HG02763 (cell line): ENCODE measurements around the gene ACACB.

Experiments
- ATAC-seq: cut with Tn5 transposase; IDR thresholded peaks from one replicate; pipeline ENCODE4 v1.9.1; 2021; ENCODE audit warnings: mild to moderate bottlenecking, moderate library complexity; ENCODE audit not compliant: unreplicated experiment

Gene ACACB

DNA sequence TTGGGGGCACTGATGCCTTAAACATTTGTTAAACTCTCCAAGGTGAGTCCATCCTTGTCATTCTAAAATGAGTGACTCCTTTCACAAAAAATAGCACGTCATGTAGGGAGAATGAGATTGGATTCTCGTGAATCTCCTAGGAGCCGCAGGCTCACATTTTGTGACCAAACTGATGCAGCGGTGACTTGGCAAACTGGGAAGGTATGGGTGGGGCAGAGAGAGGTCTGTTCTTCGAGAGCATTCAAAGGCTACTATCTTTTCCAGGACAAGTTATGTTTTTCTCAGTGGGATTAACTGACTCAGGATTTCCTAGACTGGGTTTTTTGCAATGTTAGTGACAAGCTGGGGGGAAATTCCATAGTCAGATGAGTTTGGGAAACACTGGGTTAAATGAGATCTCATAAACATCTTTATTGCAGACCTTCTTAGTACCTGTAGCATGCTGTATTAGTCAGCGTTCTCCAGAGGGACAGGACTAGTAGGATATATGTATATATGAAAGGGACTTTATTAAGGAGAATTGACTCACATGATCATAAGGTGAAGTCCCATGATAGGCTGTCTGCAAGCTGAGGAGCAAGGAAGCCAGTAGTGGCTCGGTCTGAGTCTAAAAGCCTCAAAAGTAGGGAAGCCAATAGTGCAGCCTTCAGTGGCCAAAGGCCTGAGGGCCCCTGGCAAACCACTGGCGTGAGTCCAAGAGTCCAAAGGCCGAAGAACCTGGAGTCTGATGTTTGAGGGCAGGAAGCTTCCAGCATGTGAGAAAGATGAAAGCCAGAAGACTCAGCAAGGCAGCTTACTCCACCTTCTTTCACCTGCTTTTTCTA lies 131.7 kb downstream of the ACACB start:
- ATAC-seq: no peak

DNA sequence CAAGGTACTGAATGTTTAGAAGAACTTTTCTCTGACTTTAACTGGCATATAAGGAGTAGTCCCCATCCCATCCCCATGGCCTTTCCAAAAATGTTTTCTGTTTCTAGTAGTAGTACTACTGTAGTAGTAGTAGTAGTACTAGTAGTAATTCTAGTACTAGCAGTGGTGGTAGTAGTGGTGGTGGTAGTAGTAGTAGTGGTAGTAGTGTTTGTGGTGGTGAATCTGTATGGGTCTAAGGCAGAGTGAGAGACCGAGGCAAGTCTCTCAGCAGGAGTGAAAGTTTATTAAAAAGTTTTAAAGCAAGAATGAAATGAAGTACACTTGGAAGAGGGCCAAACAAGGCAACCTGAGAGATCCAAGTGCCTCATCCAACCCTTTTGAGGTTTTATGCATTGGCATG lies 134.1 kb downstream of the ACACB start:
- no peak for ATAC-seq

DNA sequence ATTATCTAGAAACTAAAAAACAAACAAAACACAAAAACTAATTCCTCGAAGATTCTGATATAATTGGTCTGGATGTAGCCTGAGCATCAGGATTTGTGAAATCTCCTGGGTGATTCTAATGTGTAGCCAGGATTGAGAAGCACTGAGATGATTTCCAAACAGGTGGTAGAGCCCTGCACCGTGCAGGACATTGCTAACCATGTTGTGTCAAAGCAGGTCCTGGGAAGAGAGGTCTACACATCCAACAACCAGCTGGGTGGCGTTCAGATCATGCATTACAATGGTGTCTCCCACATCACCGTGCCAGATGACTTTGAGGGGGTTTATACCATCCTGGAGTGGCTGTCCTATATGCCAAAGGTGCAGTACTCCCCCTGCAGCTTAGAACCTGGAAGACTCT lies 136.4 kb downstream of the ACACB start:
- no peak for ATAC-seq

GRCh38 chr12:109253913-109254544 lies 137.6 kb downstream of the ACACB start:
- ATAC-seq: no peak

GRCh38 chr12:109255377-109255776 lies 139.0 kb downstream of the ACACB start:
- ATAC-seq: no peak

GRCh38 chr12:109256011-109256410 lies 139.6 kb downstream of the ACACB start:
- ATAC-seq: no peak

DNA sequence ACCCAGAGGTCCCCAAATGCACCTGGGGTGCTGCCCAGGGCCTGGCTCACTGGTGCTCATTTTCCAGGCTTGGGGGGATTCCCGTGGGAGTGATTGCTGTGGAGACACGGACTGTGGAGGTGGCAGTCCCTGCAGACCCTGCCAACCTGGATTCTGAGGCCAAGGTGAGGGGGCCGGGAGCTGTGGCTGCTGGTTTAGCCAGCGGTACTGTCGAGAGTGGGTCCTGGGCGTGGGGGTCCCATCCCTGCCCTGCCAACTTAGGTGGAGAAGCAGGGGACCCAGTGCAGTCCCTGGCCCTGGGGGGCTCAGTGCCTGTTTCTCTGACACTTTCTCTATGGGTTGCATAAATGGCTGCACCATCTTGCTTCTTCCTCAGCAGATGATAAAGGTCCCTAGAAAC lies 141.8 kb downstream of the ACACB start:
- no peak for ATAC-seq

DNA sequence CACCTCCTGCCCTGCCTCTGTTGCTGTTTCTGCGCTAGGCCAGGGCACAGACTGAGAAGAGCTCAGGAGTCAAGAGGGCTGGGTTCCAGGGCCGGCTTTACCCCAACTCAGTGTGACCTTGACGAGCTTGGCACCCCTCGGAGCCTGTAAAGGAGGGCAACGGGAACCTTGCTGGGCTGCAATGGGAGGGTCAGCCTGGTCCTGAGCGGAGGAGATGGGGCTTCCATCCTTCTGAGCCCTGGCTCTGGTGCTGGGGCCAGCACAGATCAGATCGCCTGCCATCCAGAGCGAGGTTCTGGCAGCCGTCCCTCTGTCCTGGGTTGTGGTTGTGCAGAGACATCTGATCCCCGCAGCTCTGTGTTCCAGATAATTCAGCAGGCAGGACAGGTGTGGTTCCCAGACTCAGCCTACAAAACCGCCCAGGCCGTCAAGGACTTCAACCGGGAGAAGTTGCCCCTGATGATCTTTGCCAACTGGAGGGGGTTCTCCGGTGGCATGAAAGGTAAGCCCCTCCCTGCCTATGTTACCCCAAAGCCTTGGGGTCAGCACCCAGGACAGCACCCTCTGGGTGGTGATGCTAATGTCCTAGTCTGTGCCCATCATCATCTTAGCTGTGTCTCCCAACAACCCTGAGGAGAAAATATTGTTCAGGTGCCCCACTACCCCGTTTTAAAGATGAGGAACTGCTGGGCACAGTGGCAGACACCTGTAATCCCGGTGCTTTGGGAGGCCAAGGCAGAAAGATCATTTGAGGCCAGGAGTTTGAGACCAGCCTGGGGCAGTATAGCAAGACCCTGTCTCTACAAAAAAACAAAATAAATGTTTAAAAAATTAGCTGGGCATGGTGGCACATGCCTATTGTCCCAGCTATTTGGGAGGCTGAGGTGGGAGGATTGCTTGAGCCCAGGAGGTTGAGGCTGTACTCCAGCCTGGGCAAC lies 142.5 kb downstream of the ACACB start:
- ATAC-seq: no peak

GRCh38 chr12:109259545-109259895 lies 143.1 kb downstream of the ACACB start:
- no peak for ATAC-seq

DNA sequence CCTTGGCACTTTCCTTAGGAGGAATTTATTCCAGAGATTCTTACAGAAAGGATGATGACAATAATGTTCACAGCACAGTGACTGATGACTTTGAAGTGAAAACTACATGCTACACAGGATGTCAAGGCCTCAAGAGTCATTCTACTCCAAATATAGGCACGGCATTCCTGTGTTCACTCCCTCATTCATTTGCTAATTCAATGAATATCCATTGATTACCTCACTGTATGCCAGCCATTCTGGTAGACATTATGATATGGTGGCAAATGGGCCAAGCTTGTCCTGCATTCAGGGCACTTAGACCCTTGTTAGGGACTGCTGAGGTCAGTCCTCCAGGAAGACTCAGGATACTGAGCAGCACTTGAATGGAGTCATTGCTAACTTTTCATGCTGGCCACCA lies 144.7 kb downstream of the ACACB start:
- no peak for ATAC-seq

DNA sequence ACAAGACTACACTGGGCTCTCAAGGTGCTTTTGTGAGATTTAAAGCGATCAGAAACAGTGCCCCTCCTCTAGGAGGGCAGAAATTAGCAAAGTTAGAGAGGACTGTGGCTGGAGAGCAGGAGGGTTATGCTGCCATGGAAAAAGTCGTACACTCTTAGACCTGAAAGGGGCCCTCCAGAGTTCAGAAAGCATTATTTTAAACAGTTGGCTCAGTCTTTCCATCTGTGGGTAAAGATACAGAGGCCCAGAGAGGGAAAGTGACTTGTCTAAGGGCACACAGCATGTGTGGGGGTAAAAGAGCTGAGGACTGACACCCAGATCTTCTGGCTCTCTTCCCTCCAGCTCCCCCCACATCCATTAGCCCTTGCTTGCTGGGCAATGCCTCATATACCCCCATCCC lies 145.6 kb downstream of the ACACB start:
- no peak for ATAC-seq

DNA sequence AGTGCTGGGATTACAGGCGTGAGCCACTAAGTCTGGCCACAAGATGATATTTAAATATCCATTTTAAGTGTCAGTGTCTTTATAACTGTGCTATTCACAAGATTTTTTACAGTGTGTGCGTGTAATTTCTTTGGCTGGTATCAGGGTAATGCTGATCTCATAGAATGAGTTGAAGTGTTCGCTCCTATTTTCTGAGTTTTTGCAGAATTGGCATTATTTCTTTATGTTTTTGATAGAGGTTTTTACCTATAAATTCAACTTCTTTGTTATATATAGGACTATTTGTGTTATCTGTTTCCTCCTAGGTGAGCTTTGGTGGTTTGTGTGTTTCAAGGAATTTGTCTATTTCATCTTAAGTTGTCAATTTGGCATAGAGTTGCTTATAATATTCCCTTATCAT lies 147.1 kb downstream of the ACACB start:
- ATAC-seq: no peak

DNA sequence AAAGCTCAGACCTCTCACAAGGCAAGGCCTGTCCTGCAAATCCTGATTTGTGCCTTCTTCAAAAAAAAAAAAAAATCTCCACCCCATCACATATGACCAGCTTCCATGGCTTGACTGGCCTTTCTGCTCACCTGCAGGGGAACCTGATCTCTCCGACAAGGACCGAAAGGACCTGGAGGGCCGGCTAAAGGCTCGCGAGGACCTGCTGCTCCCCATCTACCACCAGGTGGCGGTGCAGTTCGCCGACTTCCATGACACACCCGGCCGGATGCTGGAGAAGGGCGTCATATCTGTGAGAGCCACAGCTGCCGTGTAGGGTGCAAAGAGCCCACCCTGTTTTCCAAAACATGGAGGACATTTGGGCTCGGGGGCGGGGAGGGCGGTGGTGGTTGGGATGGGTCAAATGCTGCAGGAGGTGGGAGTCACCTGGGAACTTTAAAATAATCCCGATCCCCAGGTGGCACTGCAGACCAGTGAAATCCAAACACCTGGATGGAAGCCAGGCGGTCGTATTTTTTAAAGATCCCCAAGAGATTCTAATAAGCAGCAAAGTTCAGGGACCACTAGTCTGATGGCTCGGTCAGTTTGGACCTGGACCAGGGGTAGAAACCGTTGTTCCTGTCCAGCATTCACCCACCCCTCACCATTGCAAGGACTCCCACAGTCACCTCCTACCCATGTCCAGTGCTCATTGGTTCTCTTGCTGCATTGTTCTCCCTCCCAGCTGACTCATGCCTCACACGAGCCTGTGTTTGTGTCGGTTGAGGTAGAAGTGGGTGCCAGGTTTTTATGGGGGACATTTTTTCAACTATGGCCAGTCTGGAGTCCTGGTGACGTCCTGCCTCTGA lies 147.9 kb downstream of the ACACB start:
- ATAC-seq: no peak

- ATAC-seq: no peak
Measured at GRCh38 chr12:109264943-109265650, 148.7 kb downstream of the ACACB start.

DNA sequence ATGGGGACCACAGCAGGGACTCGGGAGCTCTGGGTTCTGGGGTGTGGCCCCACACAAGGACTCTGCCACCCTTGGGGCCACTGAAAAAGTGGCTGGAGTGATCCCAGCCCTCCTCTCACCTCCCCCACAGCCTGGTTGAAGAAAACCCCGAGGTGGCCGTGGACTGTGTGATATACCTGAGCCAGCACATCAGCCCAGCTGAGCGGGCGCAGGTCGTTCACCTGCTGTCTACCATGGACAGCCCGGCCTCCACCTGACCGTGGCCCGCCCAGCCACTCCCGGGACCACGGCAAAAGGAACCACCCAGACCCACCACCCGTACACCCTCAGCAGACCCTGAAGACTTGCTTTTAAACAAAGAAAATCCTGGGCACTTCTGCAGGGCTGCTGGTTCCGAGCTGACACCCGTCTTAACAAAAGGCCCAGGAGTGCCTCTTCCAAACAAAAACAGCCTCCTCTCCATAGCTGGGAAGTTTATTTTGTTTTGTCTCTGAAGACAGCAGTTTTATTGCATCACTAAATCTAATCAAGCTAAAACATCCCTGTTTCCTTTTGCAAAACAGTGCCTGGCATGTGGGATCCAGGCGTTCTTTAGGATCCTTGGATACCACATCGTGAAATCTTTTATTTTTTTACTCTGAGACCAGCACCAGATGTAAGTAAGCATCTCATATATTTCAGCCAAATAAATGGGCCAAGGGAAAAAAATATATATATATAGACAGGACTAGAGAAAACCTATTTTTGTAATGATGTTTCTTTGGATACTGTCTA lies 149.9 kb downstream of the ACACB start:
- ATAC-seq: no peak

DNA sequence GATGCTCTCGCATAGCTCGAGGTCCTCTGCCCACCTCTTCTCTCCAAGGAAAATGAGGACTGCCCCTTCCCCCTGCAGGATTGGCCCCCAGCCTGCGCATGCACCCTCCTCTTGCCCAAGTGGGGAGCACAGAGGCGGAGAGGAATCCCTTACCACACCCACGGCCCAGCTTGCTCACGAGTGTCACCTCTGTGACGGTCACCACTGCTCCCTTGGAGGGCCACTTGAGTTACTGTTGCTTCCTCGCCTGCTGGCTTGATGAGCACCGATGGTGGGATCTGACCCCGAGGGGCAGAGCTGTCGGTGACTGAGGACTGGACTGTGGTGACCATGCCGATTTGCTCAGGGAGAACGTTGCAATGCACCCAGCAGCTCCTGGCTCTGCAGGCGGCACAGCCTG lies 151.0 kb downstream of the ACACB start:
- ATAC-seq: no peak

GRCh38 chr12:109268896-109269295 lies 152.5 kb downstream of the ACACB start:
- ATAC-seq: no peak

DNA sequence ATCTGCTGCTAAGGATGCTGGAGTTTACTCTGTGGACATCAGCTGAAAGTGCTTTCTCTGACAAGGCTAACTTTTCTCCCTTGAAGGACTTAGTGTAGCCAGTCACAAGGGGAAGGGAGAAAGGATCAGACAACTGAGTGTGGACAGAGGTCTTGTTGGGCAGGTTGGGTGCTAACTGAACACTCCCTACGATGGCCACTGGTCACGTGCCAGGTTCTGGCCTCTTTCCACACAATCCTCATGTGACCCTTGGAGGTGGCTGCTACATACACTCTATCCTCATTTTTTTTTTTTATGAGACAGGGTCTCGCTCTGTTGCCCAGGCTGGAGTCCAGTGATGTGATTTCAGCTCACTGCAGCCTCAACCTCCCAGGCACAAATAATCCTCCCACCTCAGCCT lies 153.0 kb downstream of the ACACB start:
- no peak for ATAC-seq

DNA sequence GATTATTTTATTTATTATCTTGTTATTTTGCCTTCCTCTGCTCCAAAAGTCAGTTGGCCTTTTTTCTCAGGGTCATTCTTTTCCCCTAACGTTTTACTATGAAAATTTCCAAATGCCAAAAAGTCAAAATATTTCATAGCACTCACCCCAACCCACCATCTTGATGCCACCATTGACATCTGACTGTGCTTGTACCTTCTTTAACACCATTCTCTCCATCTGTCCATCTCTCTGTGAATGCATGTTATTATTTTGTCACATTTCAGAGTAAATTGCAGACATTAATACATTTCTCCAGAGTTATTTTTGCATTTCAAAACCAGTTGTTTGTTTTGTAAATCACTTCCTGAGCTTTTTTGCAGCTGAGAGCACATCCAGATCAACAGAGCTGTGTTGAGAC lies 154.1 kb downstream of the ACACB start:
- no peak for ATAC-seq
